ENCODE results near the gene KCNN4.
"Not testable (repeated sequence)": the region's sequence is repeated elsewhere in the genome, so short reads cannot be mapped to it uniquely, and the experiment has no call there.

Gene KCNN4

DNA sequence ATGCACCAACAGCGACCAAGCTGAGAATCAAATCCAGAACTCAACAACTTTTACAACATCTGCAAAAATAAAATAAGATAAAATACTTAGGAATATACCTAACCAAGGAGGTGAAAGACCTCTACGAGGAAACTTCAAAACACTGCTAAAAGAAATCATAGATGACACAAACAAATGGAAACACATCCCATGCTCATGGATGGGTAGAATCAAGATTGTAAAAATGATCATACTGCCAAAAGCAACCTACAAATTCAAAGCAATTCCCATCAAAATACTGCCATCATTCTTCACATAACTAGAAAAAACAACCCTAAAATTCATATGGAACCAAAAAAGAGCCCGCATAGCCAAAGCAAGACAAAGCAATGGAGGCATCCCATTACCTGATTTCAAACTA lies 43.1 kb upstream of the KCNN4 start:
- H3K4me3 ChIP-seq (ENCODE audit: low read depth, low read length); H3K4me1 ChIP-seq (ENCODE audit: control insufficient read depth, insufficient read depth, low read length); H3K27ac ChIP-seq (ENCODE audit: extremely low read depth, low read depth, low read length); H3K36me3 ChIP-seq (ENCODE audit: control insufficient read depth in 2 of 2, insufficient read depth in 1 of 2, low read length in 2 of 2); POLR2A ChIA-PET: not testable (repeated sequence)
- CTCF ChIA-PET: interaction anchor here (0.7 kb wide), 1 partner anchor 37 kb away, joined by 3 read pairs; no protein-coding TSS in a partner anchor
- TF ChIP-seq ZNF248 (tag by site-specific recombination; IDR thresholded peaks at IDR 0.05): peak; percentile 94; the same call in 1 of the 2 replicates
- H3K9me3 ChIP-seq (ENCODE audit: control insufficient read depth, insufficient read depth, low read depth, low read length): peaks cover 25% of the 10 kb centered on the region

DNA sequence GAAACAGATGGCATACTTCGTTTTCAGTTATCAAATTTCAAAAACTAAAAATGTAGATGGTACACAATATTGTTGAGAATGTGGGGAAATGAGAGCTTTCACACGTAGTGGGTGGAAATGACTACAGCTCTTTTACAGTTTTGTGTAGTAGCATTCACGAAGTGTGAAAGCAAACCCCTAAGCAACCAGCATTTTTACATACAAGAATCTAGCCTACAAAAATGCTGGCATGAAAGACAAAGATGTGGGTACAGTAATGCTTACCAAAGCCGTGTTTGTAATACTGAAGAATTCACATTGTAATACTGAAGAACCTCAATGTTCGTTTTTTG lies 40.1 kb upstream of the KCNN4 start:
- H3K4me1 ChIP-seq (ENCODE audit: control insufficient read depth, insufficient read depth, low read length): no peaks in the 10 kb centered on the region
- no peak for TF ChIP-seq ZFP69B (tag by site-specific recombination; IDR thresholded peaks at IDR 0.05)
- TF ChIP-seq ZNF548 (tag by site-specific recombination; IDR thresholded peaks at IDR 0.05): no peak
- no peak for TF ChIP-seq ZNF121 (tag by site-specific recombination; IDR thresholded peaks at IDR 0.05)
- no peak for TF ChIP-seq ZNF214 (tag by site-specific recombination; IDR thresholded peaks at IDR 0.05; ENCODE audit: borderline replicate concordance)
- TF ChIP-seq ZBTB1 (tag by site-specific recombination; IDR thresholded peaks at IDR 0.05): no peak
- ChIA-PET POLR2A (no interaction called here), CTCF (interaction anchor here (1.2 to 1.5 kb wide), 3 partner anchors 11 to 374 kb away, joined by 3 to 8 read pairs (median 4); no protein-coding TSS in a partner anchor)
- no peak overlapping the region for H3K27ac ChIP-seq (ENCODE audit: extremely low read depth, low read depth, low read length)
- no peak overlapping the region for H3K4me3 ChIP-seq (ENCODE audit: low read depth, low read length)
- no peaks in the 10 kb centered on the region; a peak in 2 of 3 replicates for H3K36me3 ChIP-seq (ENCODE audit: control insufficient read depth in 2 of 2, insufficient read depth in 1 of 2, low read length in 2 of 2)
- H3K9me3 ChIP-seq (ENCODE audit: control insufficient read depth, insufficient read depth, low read depth, low read length): peaks cover 26% of the 10 kb centered on the region

DNA sequence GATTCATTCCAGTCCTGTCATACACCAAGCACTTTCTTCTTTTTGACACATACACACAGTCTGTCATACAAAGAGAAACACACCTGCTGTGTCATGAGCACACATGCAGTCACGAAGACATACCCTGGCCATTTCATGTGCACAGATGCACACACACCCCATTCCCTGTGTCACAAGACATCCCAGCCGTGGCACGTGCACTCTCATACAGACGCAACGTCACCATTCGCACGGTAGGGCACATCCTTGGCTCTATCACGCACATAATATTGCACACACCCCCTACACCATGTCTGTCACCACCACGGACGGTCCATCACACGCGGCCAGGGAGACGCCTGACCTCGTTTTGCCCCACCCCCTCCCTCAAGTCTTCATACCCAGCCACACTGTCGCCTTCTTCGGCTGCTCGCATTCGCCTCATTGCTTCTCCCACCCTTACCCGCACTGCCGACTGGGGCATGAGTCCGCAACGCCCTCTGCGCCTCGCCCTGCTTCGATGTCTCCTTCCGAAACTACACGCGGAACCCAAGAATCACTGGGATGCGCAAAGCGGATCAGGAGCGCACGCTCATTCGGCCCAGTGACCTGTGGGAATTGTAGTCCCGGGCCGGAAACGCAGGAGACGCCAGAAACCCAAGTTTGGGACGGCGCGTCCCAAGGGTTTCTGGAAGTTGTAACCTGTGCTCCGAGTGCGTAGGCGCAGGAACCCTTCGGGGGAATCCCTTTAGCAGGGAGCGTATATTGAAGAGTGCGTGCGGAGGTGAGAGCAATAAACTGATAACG lies 39.5 kb upstream of the KCNN4 start:
- Histone ChIP-seq H3K4me1 (ENCODE audit: control insufficient read depth, insufficient read depth, low read length) (no peaks in the 10 kb centered on the region), H3K4me3 (ENCODE audit: low read depth, low read length) (no peak overlapping the region), H3K36me3 (ENCODE audit: control insufficient read depth in 2 of 2, insufficient read depth in 1 of 2, low read length in 2 of 2) (no peaks in the 10 kb centered on the region; a peak in 2 of 3 replicates), H3K9me3 (ENCODE audit: control insufficient read depth, insufficient read depth, low read depth, low read length) (peaks cover 26% of the 10 kb centered on the region), H3K27ac (ENCODE audit: extremely low read depth, low read depth, low read length) (no peak overlapping the region)
- ChIA-PET CTCF (interaction anchor here (0.9 to 2.6 kb wide), 3 partner anchors 11 to 67 kb away, joined by 3 to 25 read pairs (median 4); no protein-coding TSS in a partner anchor), POLR2A (no interaction called here)
- TF ChIP-seq SCRT2 (tag by site-specific recombination; IDR thresholded peaks at IDR 0.05): no peak
- TF ChIP-seq ZNF311 (tag by site-specific recombination; IDR thresholded peaks at IDR 0.05; ENCODE audit: borderline replicate concordance): 0 out of 2 replicates have a peak, but pooled peaks have one; percentile 31

DNA sequence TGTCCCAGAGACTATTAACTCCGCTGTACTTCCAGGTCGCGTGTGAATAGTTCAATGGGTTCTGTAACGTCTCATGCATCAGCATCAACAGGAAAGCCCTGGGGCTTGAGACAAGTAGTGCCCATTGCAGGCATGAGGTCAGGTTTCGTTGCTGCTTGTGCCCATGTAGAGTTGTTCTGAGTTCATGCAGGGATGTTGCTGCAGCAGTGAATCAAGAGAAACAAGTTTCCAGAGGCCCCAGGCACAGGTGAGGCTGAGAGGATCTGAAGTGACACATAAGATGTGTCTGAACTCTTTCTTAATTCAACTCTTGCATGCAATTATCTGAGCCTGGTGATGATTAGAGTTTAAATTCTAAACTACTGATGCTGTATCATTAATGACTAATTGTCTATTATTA lies 37.7 kb upstream of the KCNN4 start:
- ChIA-PET CTCF (interaction anchor here (0.6 to 2.6 kb wide), 5 partner anchors 9 to 374 kb away, joined by 3 to 25 read pairs (median 3); partner anchors contain the start of gene ZNF283), POLR2A (interaction anchor here (0.6 to 1.5 kb wide), 2 partner anchors 9 to 513 kb away, joined by 3 to 6 read pairs; partner anchors contain the start of gene ZNF283)
- Histone ChIP-seq H3K27ac (ENCODE audit: extremely low read depth, low read depth, low read length) (no peak overlapping the region), H3K36me3 (ENCODE audit: control insufficient read depth in 2 of 2, insufficient read depth in 1 of 2, low read length in 2 of 2) (no peaks in the 10 kb centered on the region; a peak in 2 of 3 replicates), H3K9me3 (ENCODE audit: control insufficient read depth, insufficient read depth, low read depth, low read length) (peaks cover 26% of the 10 kb centered on the region), H3K4me1 (ENCODE audit: control insufficient read depth, insufficient read depth, low read length) (no peaks in the 10 kb centered on the region), H3K4me3 (ENCODE audit: low read depth, low read length) (no peak overlapping the region)
- TF ChIP-seq ZBTB20 (tag by site-specific recombination; IDR thresholded peaks at IDR 0.05): no peak
- TF ChIP-seq ZNF704 (tag by site-specific recombination; IDR thresholded peaks at IDR 0.05): no peak
- TF ChIP-seq GFI1B (tag by site-specific recombination; IDR thresholded peaks at IDR 0.05): no peak
- no peak for TF ChIP-seq HOXA7 (CRISPR knock-in tag; IDR thresholded peaks at IDR 0.05; ENCODE audit: borderline replicate concordance)
- TF ChIP-seq MEIS1 (CRISPR knock-in tag; IDR thresholded peaks at IDR 0.05; ENCODE audit: borderline replicate concordance): no peak
- no peak for TF ChIP-seq ZFP69B (tag by site-specific recombination; IDR thresholded peaks at IDR 0.05)
- no peak for TF ChIP-seq BCL11B (tag by site-specific recombination; IDR thresholded peaks at IDR 0.05; ENCODE audit: low read depth)
- TF ChIP-seq REPIN1 (tag by site-specific recombination; IDR thresholded peaks at IDR 0.05; ENCODE audit: low read depth): no peak
- TF ChIP-seq ZNF175 (tag by site-specific recombination; IDR thresholded peaks at IDR 0.05): no peak
- TF ChIP-seq YY2 (tag by site-specific recombination; IDR thresholded peaks at IDR 0.05): no peak
- TF ChIP-seq ZNF157 (tag by site-specific recombination; IDR thresholded peaks at IDR 0.05): no peak
- no peak for TF ChIP-seq ZNF133 (tag by site-specific recombination; IDR thresholded peaks at IDR 0.05)
- TF ChIP-seq ZBTB48 (tag by site-specific recombination; IDR thresholded peaks at IDR 0.05): no peak
- no peak for TF ChIP-seq ZNF701 (tag by site-specific recombination; IDR thresholded peaks at IDR 0.05)
- no peak for TF ChIP-seq ZNF777 (tag by site-specific recombination; IDR thresholded peaks at IDR 0.05; ENCODE audit: borderline replicate concordance)
- no peak for TF ChIP-seq SCRT1 (tag by site-specific recombination; IDR thresholded peaks at IDR 0.05; ENCODE audit: borderline replicate concordance)
- TF ChIP-seq ZNF561 (tag by site-specific recombination; IDR thresholded peaks at IDR 0.05; ENCODE audit: borderline replicate concordance): no peak
